Chondrocyte (in vitro differentiated cells): ENCODE data around the gene DIAPH2. TPM values are rescaled to one million over a fixed set of nuclear protein-coding genes. Genes with fewer than 3 reads are reported as not detected.

Experiments used
- DNase-seq: peaks from one replicate; pipeline ENCODE4 v3.0.0; 2021; ENCODE audit warnings: mixed read lengths, low spot score
- H3K27ac Mint-ChIP-seq: one replicate; pipeline ENCODE4 v1.8.0; 2021; ENCODE audit warnings: mild to moderate bottlenecking, moderate library complexity, mixed read lengths; ENCODE audit not compliant: unreplicated experiment
- H3K27me3 Mint-ChIP-seq: 2 replicates; pipeline ENCODE4 v1.8.0; 2021; ENCODE audit warnings: low read depth, mixed read lengths
- H3K36me3 Mint-ChIP-seq: 2 replicates; pipeline ENCODE4 v1.8.0; 2021; ENCODE audit warnings: low read depth, mixed read lengths
- H3K4me1 Mint-ChIP-seq: 2 replicates; pipeline ENCODE4 v1.8.0; 2021; ENCODE audit warnings: low read depth, mild to moderate bottlenecking, mixed read lengths
- H3K4me3 Mint-ChIP-seq: one replicate; pipeline ENCODE4 v1.8.0; 2021; ENCODE audit warnings: mild to moderate bottlenecking, moderate library complexity, mixed read lengths; ENCODE audit not compliant: unreplicated experiment
- H3K9me3 Mint-ChIP-seq: 2 replicates; pipeline ENCODE4 v1.8.0; 2021; ENCODE audit warnings: low read depth, mixed read lengths
- CTCF ChIP-seq: fragments of 200-600 bp; sonication (generic); IDR thresholded peaks from 2 replicates; pipeline ENCODE4 v1.5.0; 2021; ENCODE audit warnings: antibody characterized with exemption, mild to moderate bottlenecking, moderate library complexity
- total RNA-seq: library from RNA; stranded (reverse); gene quantifications from 3 replicates; pipeline ENCODE4 v1.2.1, GENCODE V29; 2021

Gene DIAPH2
- total RNA-seq, 1 donor from 2014 or later: 14.5 TPM

GRCh38 chrX:97159916-97160800 lies 475.5 kb downstream of the DIAPH2 start:
- no peak for TF ChIP-seq CTCF
- no peak for DNase-seq
- Mint-ChIP-seq H3K27ac (no peak overlapping the region), H3K9me3 (no peaks in the 10 kb centered on the region), H3K4me1 (no peaks in the 10 kb centered on the region), H3K36me3 (no peaks in the 10 kb centered on the region), H3K4me3 (no peak overlapping the region), H3K27me3 (no peaks in the 10 kb centered on the region)

- no peak for DNase-seq
- TF ChIP-seq CTCF: no peak
These were observed 482.7 kb downstream of the DIAPH2 start for GRCh38 chrX:97167333-97167732.

GRCh38 chrX:97168646-97169045 lies 484.0 kb downstream of the DIAPH2 start:
- Mint-ChIP-seq H3K4me1 (no peaks in the 10 kb centered on the region), H3K27ac (no peak overlapping the region), H3K9me3 (no peaks in the 10 kb centered on the region), H3K27me3 (no peaks in the 10 kb centered on the region), H3K36me3 (no peaks in the 10 kb centered on the region), H3K4me3 (no peak overlapping the region)
- no peak for DNase-seq
- no peak for TF ChIP-seq CTCF

More at GRCh38 chrX:97167333-97167732, 482.7 kb downstream of the DIAPH2 start:
- H3K9me3 Mint-ChIP-seq: no peaks in the 10 kb centered on the region
- H3K27ac Mint-ChIP-seq: no peak overlapping the region
- no peaks in the 10 kb centered on the region for H3K4me1 Mint-ChIP-seq
- no peaks in the 10 kb centered on the region for H3K36me3 Mint-ChIP-seq
- H3K4me3 Mint-ChIP-seq: no peak overlapping the region
- H3K27me3 Mint-ChIP-seq: no peaks in the 10 kb centered on the region

- Mint-ChIP-seq H3K27ac (no peak overlapping the region), H3K36me3 (peaks cover 2% of the 10 kb centered on the region), H3K4me1 (no peaks in the 10 kb centered on the region), H3K4me3 (no peak overlapping the region), H3K27me3 (no peaks in the 10 kb centered on the region), H3K9me3 (peaks cover 6% of the 10 kb centered on the region)
- TF ChIP-seq CTCF: peak; percentile 62
- no peak for DNase-seq
These were observed 490.5 kb downstream of the DIAPH2 start for GRCh38 chrX:97175147-97175546.

GRCh38 chrX:97189668-97190067 lies 505.0 kb downstream of the DIAPH2 start:
- H3K4me1 Mint-ChIP-seq: peaks cover 11% of the 10 kb centered on the region
- TF ChIP-seq CTCF: no peak
- no peak overlapping the region for H3K27ac Mint-ChIP-seq
- DNase-seq: no peak
- H3K9me3 Mint-ChIP-seq: no peaks in the 10 kb centered on the region
- no peaks in the 10 kb centered on the region for H3K36me3 Mint-ChIP-seq
- H3K4me3 Mint-ChIP-seq: no peak overlapping the region
- H3K27me3 Mint-ChIP-seq: no peaks in the 10 kb centered on the region
